Fibroblast of mammary gland (primary cell): Measurements from ENCODE around the gene HS6ST3.

Experiments
- DNase-seq: peaks from one replicate; pipeline ENCODE4 v3.0.0-alpha.2; 2010; ENCODE audit warnings: low read depth
- H3K4me3 ChIP-seq: 2 replicates; pipeline ENCODE4 v1.5.1; 2011; ENCODE audit warnings: low read depth, mild to moderate bottlenecking, low read length, moderate library complexity; ENCODE audit not compliant: control insufficient read depth
- CTCF ChIP-seq: conservative IDR thresholded peaks from 2 replicates; pipeline ENCODE4 v1.5.1; 2011; ENCODE audit warnings: low read depth, low read length, inconsistent platforms; ENCODE audit not compliant: control insufficient read depth, insufficient read depth

Gene HS6ST3

GRCh38 chr13:96822895-96823294, 733.0 kb downstream of the HS6ST3 start:
- H3K4me3 ChIP-seq, result no peak overlapping the region
- peak; percentile 49 for DNase-seq
- TF ChIP-seq CTCF, result peak; percentile 33

GRCh38 chr13:96824140-96824539, 734.2 kb downstream of the HS6ST3 start:
- H3K4me3 ChIP-seq, result no peak overlapping the region
- no peak for TF ChIP-seq CTCF
- peak; percentile 35 for DNase-seq

- TF ChIP-seq CTCF, result no peak
- H3K4me3 ChIP-seq, result no peak overlapping the region
- no peak for DNase-seq
Observed at GRCh38 chr13:96825653-96826052, 735.7 kb downstream of the HS6ST3 start.

- no peak for DNase-seq
- no peak overlapping the region for H3K4me3 ChIP-seq
- TF ChIP-seq CTCF, result no peak
Observed at GRCh38 chr13:96834626-96835025, 744.7 kb downstream of the HS6ST3 start.

- TF ChIP-seq CTCF, result no peak
- DNase-seq, result no peak
Observed at GRCh38 chr13:96835546-96835945, 745.6 kb downstream of the HS6ST3 start.

GRCh38 chr13:96836733-96837132, 746.8 kb downstream of the HS6ST3 start:
- TF ChIP-seq CTCF, result no peak
- H3K4me3 ChIP-seq, result no peak overlapping the region

More at GRCh38 chr13:96835546-96835945, 745.6 kb downstream of the HS6ST3 start:
- H3K4me3 ChIP-seq, result no peak overlapping the region

GRCh38 chr13:96837809-96838208, 747.9 kb downstream of the HS6ST3 start:
- no peak overlapping the region for H3K4me3 ChIP-seq
- no peak for DNase-seq
- TF ChIP-seq CTCF, result no peak

More at GRCh38 chr13:96836733-96837132, 746.8 kb downstream of the HS6ST3 start:
- DNase-seq, result no peak
